Astrocyte (in vitro differentiated cells and primary cell): ENCODE data around the gene CDX1. TPM values are rescaled to one million over a fixed set of nuclear protein-coding genes. Genes with fewer than 3 reads are reported as not detected.

Source experiments
- DNase-seq: peaks from one replicate; pipeline ENCODE4 v3.0.0-alpha.2; 2010; ENCODE audit warnings: low read depth
- FAIRE-seq: peaks from 2 replicates; lab custom pipeline; 2011; peaks lifted over from hg19 to GRCh38; lab: Jason Lieb, UNC
- H2AFZ ChIP-seq: 2 replicates; pipeline ENCODE4 v1.6.0; 2012; ENCODE audit warnings: low read depth, low read length, inconsistent platforms
- H3K27ac ChIP-seq: 2 replicates; pipeline ENCODE4 v1.5.1; 2011; ENCODE audit warnings: low read depth, low read length, inconsistent platforms
- H3K27me3 ChIP-seq: 2 replicates; pipeline ENCODE4 v1.6.0; 2011; ENCODE audit warnings: low read length, inconsistent platforms; ENCODE audit not compliant: insufficient read depth
- H3K36me3 ChIP-seq: 2 replicates; pipeline ENCODE4 v1.5.1; 2011; ENCODE audit warnings: low read length, inconsistent platforms; ENCODE audit not compliant: insufficient read depth
- H3K4me1 ChIP-seq: 2 replicates; pipeline ENCODE4 v1.5.1; 2011; ENCODE audit warnings: low read length, inconsistent platforms; ENCODE audit not compliant: insufficient read depth
- H3K4me2 ChIP-seq: 2 replicates; pipeline ENCODE4 v1.6.0; 2012; ENCODE audit warnings: low read length, inconsistent platforms
- H3K4me3 ChIP-seq: 2 replicates; pipeline ENCODE4 v1.5.1; 2011; ENCODE audit warnings: low read depth, mild to moderate bottlenecking, low read length, inconsistent platforms; ENCODE audit not compliant: insufficient read depth
- H3K79me2 ChIP-seq: 2 replicates; pipeline ENCODE4 v1.6.0; 2012; ENCODE audit warnings: mild to moderate bottlenecking, low read length, inconsistent platforms; ENCODE audit not compliant: insufficient read depth
- H3K9ac ChIP-seq: 2 replicates; pipeline ENCODE4 v1.6.0; 2012; ENCODE audit warnings: mild to moderate bottlenecking, low read length, inconsistent platforms
- H3K9me3 ChIP-seq: 2 replicates; pipeline ENCODE4 v1.5.1; 2012; ENCODE audit warnings: low read depth, mild to moderate bottlenecking, low read length, inconsistent platforms; ENCODE audit not compliant: insufficient read depth
- H4K20me1 ChIP-seq: 2 replicates; pipeline ENCODE4 v1.6.0; 2012; ENCODE audit warnings: low read length, inconsistent platforms; ENCODE audit not compliant: insufficient read depth
- H3K27ac Mint-ChIP-seq: one replicate; pipeline ENCODE4 v1.8.0; 2021; ENCODE audit warnings: mild to moderate bottlenecking, mixed read lengths; ENCODE audit not compliant: unreplicated experiment
- H3K27me3 Mint-ChIP-seq: one replicate; pipeline ENCODE4 v1.8.0; 2021; ENCODE audit warnings: low read depth, mixed read lengths; ENCODE audit not compliant: unreplicated experiment
- H3K36me3 Mint-ChIP-seq: one replicate; pipeline ENCODE4 v1.8.0; 2021; ENCODE audit warnings: low read depth, mixed read lengths; ENCODE audit not compliant: unreplicated experiment
- H3K4me1 Mint-ChIP-seq: one replicate; pipeline ENCODE4 v1.8.0; 2021; ENCODE audit warnings: low read depth, mixed read lengths; ENCODE audit not compliant: unreplicated experiment
- H3K4me3 Mint-ChIP-seq: one replicate; pipeline ENCODE4 v1.8.0; 2021; ENCODE audit warnings: mild to moderate bottlenecking, moderate library complexity, mixed read lengths; ENCODE audit not compliant: unreplicated experiment
- H3K9me3 Mint-ChIP-seq: one replicate; pipeline ENCODE4 v1.8.0; 2021; ENCODE audit warnings: mild to moderate bottlenecking, mixed read lengths; ENCODE audit not compliant: unreplicated experiment
- EZH2 ChIP-seq: IDR thresholded peaks from 2 replicates; pipeline ENCODE4 v1.6.1; 2012; ENCODE audit warnings: mild to moderate bottlenecking, low read length, inconsistent platforms; ENCODE audit not compliant: insufficient read depth
- total RNA-seq: library from RNA; stranded (reverse); gene quantifications from 2 replicates; pipeline ENCODE4 v1.2.1, GENCODE V29; 2021
- TF ChIP-seq, protein P1 (sequence below): IDR thresholded peaks from 2 replicates; pipeline ENCODE4 v1.5.1; 2011; ENCODE audit warnings: low read depth, mild to moderate bottlenecking, inconsistent platforms, low read length, moderate library complexity; ENCODE audit not compliant: insufficient read depth

The CDX1 gene
- total RNA-seq, 1 donor from 2014 or later, result not detected

- no peak overlapping the region for H3K4me3 ChIP-seq
- peaks cover 4% of the 10 kb centered on the region for H3K36me3 ChIP-seq
- H3K9me3 ChIP-seq, result no peaks in the 10 kb centered on the region
- H3K4me3 Mint-ChIP-seq, result no peak overlapping the region
- H2AFZ ChIP-seq, result no peak overlapping the region
- H3K27ac Mint-ChIP-seq, result peak overlapping the region; percentile 97
- peak overlapping the region; percentile 82 for H3K4me2 ChIP-seq
- peaks cover 3% of the 10 kb centered on the region for H3K36me3 Mint-ChIP-seq
- H3K9me3 Mint-ChIP-seq, result no peaks in the 10 kb centered on the region
- H3K4me1 ChIP-seq, result peaks cover 97% of the 10 kb centered on the region
- peaks cover 51% of the 10 kb centered on the region for H3K79me2 ChIP-seq
- no peaks in the 10 kb centered on the region for H4K20me1 ChIP-seq
- H3K27me3 Mint-ChIP-seq, result no peaks in the 10 kb centered on the region
- DNase-seq (peak; percentile 82), FAIRE-seq (no peak)
- no peak for TF ChIP-seq EZH2
- TF ChIP-seq, protein P1, sequence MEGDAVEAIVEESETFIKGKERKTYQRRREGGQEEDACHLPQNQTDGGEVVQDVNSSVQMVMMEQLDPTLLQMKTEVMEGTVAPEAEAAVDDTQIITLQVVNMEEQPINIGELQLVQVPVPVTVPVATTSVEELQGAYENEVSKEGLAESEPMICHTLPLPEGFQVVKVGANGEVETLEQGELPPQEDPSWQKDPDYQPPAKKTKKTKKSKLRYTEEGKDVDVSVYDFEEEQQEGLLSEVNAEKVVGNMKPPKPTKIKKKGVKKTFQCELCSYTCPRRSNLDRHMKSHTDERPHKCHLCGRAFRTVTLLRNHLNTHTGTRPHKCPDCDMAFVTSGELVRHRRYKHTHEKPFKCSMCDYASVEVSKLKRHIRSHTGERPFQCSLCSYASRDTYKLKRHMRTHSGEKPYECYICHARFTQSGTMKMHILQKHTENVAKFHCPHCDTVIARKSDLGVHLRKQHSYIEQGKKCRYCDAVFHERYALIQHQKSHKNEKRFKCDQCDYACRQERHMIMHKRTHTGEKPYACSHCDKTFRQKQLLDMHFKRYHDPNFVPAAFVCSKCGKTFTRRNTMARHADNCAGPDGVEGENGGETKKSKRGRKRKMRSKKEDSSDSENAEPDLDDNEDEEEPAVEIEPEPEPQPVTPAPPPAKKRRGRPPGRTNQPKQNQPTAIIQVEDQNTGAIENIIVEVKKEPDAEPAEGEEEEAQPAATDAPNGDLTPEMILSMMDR, result no peak
- peaks cover 75% of the 10 kb centered on the region for H3K4me1 Mint-ChIP-seq
- peak overlapping the region; percentile 90 for H3K9ac ChIP-seq
- H3K27ac ChIP-seq, result peak overlapping the region; percentile 99
- H3K27me3 ChIP-seq, result no peaks in the 10 kb centered on the region
Measured at GRCh38 chr5:150140830-150141229, 25.7 kb upstream of the CDX1 start.

GRCh38 chr5:150141544-150142184 lies 24.9 kb upstream of the CDX1 start:
- peaks cover 74% of the 10 kb centered on the region for H3K4me1 Mint-ChIP-seq
- no peaks in the 10 kb centered on the region for H3K27me3 Mint-ChIP-seq
- FAIRE-seq (no peak), DNase-seq (peak; percentile 85)
- Histone ChIP-seq H3K4me1 (peaks cover 94% of the 10 kb centered on the region), H3K36me3 (peaks cover 4% of the 10 kb centered on the region), H3K4me2 (peak overlapping the region; percentile 82), H4K20me1 (no peaks in the 10 kb centered on the region), H3K9me3 (no peaks in the 10 kb centered on the region), H3K4me3 (no peak overlapping the region), H2AFZ (no peak overlapping the region), H3K9ac (peak overlapping the region; percentile 90), H3K27ac (peak overlapping the region; percentile 99), H3K27me3 (no peaks in the 10 kb centered on the region), H3K79me2 (peaks cover 51% of the 10 kb centered on the region)
- no peak for TF ChIP-seq EZH2
- TF ChIP-seq, protein P1, result no peak
- H3K36me3 Mint-ChIP-seq, result peaks cover 3% of the 10 kb centered on the region
- peak overlapping the region; percentile 83 for H3K27ac Mint-ChIP-seq
- H3K9me3 Mint-ChIP-seq, result no peaks in the 10 kb centered on the region
- peak overlapping the region; percentile 57 for H3K4me3 Mint-ChIP-seq
